OCI-LY7 (cell line): ENCODE data around the gene EVX2. TPM values are rescaled to one million over a fixed set of nuclear protein-coding genes. Genes with fewer than 3 reads are reported as not detected.

Experiments
- BruUV-seq: library from RNA; stranded (reverse); fragments of 400-500 nt; replicated peaks from 2 replicates; lab custom pipeline; 2021; lab: Mats Ljungman, UMichigan
- CTCF ChIA-PET: fragments of 300-600 bp; sonication (Branson Sonifier 250); formaldehyde crosslinking; loops from one replicate; lab custom pipeline; 2022; ENCODE audit warnings: antibody characterized with exemption; ENCODE audit not compliant: unreplicated experiment; lab: Charles Lee
- POLR2A ChIA-PET: fragments of 300-600 bp; sonication (Branson Sonifier 250); formaldehyde crosslinking; loops from one replicate; lab custom pipeline; 2022; ENCODE audit warnings: antibody characterized with exemption; lab: Charles Lee
- DNase-seq: peaks from one replicate; pipeline ENCODE4 v3.0.0-alpha.2; 2015; ENCODE audit warnings: low spot score
- H2AFZ ChIP-seq: fragments of 200-600 bp; sonication (generic), shearing (Covaris generic); 2 replicates; pipeline ENCODE4 v1.6.1; 2014; ENCODE audit warnings: mild to moderate bottlenecking, antibody characterized with exemption, low read length, moderate library complexity
- H3K27ac ChIP-seq: fragments of 200-600 bp; sonication (generic); 2 replicates; pipeline ENCODE4 v1.5.1; 2014; ENCODE audit warnings: mixed run types, low read depth, mild to moderate bottlenecking, moderate library complexity, low read length, inconsistent platforms; ENCODE audit not compliant: poor library complexity, severe bottlenecking
- H3K36me3 ChIP-seq: fragments of 200-600 bp; sonication (generic); 2 replicates; pipeline ENCODE4 v1.6.1; 2014; ENCODE audit warnings: mild to moderate bottlenecking, antibody characterized with exemption, low read length, moderate library complexity, mixed read lengths; ENCODE audit not compliant: insufficient read depth
- H3K4me1 ChIP-seq: fragments of 200-600 bp; sonication (generic); 2 replicates; pipeline ENCODE4 v1.5.1; 2014; ENCODE audit warnings: mild to moderate bottlenecking, low read length; ENCODE audit not compliant: insufficient read depth, poor library complexity, severe bottlenecking
- H3K4me2 ChIP-seq: fragments of 200-600 bp; sonication (generic); 2 replicates; pipeline ENCODE4 v1.6.1; 2014; ENCODE audit warnings: mild to moderate bottlenecking, low read length
- H3K4me3 ChIP-seq: fragments of 200-600 bp; sonication (generic); 2 replicates; pipeline ENCODE4 v1.5.1; 2014; ENCODE audit warnings: mild to moderate bottlenecking, low read depth, low read length; ENCODE audit not compliant: poor library complexity, severe bottlenecking
- H3K79me2 ChIP-seq: fragments of 200-600 bp; sonication (generic); 2 replicates; pipeline ENCODE4 v1.6.1; 2016; ENCODE audit warnings: low read depth, mild to moderate bottlenecking, low read length, moderate library complexity, mixed read lengths; ENCODE audit not compliant: insufficient read depth
- H3K9me2 ChIP-seq: fragments of 200-600 bp; sonication (generic); 2 replicates; pipeline ENCODE4 v1.6.1; 2016; ENCODE audit warnings: mild to moderate bottlenecking, low read length, mixed read lengths; ENCODE audit not compliant: insufficient read depth
- H3K9me3 ChIP-seq: fragments of 200-600 bp; sonication (generic); 2 replicates; pipeline ENCODE4 v1.6.1; 2014; ENCODE audit warnings: mild to moderate bottlenecking, mixed run types, low read length, mixed read lengths
- H4K20me1 ChIP-seq: fragments of 200-600 bp; sonication (generic); 2 replicates; pipeline ENCODE4 v1.6.1; 2014; ENCODE audit warnings: mild to moderate bottlenecking, antibody characterized with exemption, low read length, moderate library complexity, mixed read lengths; ENCODE audit not compliant: insufficient read depth
- EZH2phosphoT487 ChIP-seq: fragments of 200-600 bp; sonication (generic); IDR thresholded peaks from 2 replicates; pipeline ENCODE4 v1.6.1; 2018; ENCODE audit warnings: low read depth, borderline replicate concordance, mild to moderate bottlenecking, mixed run types, antibody characterized with exemption, low read length, moderate library complexity, mixed read lengths
- intact Hi-C: fragments of 100-400 bp; cut with micrococcal nuclease; formaldehyde crosslinking; loops from one replicate; pipeline ENCODE4 v1.10.0; 2022; ENCODE audit not compliant: unreplicated experiment
- total RNA-seq, 2 experiments: library from RNA; depleted of rRNA in 1 of 2; stranded (reverse); fragments of >200 nt in 1 of 2; shearing (Covaris generic) in 1 of 2; gene quantifications; 2 replicates each; pipeline ENCODE4 v1.2.3, GENCODE V29; 2014 to 2022
- TF ChIP-seq, protein P1 (sequence below): fragments of 200-600 bp; sonication (generic); conservative IDR thresholded peaks from 2 replicates; pipeline ENCODE4 v1.5.1; 2014; ENCODE audit warnings: mild to moderate bottlenecking, antibody characterized with exemption, low read length, moderate library complexity, mixed read lengths

The EVX2 gene
- total RNA-seq, 2 experiments from 2014 or later: not detected

DNA sequence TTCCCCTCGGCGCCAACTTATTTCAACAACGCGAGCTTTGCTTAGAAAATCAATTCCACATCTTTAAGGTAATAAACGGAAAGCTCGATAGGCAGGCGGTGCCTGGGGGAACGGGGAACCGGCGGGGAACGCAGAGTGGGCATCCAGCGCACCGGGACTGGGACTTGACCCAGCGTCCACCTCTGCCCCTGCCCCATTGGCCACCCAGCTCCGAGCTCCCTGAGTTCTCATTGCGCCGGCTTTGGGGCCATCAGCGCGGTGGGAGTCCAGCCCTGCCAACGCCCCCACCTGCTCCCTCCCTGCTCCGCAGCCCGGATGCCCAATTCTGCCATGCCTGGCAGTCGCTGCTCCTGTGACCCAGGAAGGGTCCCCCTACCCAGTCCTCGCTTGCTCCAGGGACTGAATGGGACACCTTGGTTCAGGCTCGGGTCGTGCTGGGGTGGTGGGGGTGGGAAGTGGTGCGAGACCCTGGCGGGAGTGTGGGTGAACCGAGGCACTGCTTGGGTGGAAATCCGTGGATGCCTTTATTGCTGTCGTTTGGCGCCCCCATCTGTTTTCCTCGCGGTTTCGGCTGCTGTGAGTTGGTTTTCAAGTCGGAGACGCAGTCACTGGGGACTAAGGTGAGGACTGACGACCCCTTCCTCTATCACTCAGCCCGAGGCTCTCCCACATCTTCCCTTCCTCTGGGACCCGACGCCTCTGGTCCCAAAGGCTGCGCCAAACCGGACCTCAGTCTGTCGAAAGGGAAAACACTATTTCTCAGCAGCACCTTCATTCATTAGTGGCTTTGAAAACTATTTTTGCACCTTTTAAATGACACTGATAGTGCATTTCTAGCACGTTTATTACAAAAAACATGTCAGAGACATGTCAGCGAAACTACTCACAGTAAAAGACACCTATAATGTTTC lies 2.4 kb upstream of the EVX2 start:
- Histone ChIP-seq H2AFZ (no peak overlapping the region), H3K4me1 (no peaks in the 10 kb centered on the region), H3K36me3 (no peaks in the 10 kb centered on the region), H3K9me2 (no peaks in the 10 kb centered on the region), H3K27ac (no peak overlapping the region), H3K4me3 (no peak overlapping the region), H3K4me2 (no peak overlapping the region), H3K9me3 (no peaks in the 10 kb centered on the region), H3K79me2 (no peaks in the 10 kb centered on the region), H4K20me1 (no peaks in the 10 kb centered on the region)
- DNase-seq: no peak
- ChIA-PET POLR2A (no interaction called here), CTCF (interaction anchor here (0.6 to 0.9 kb wide), 2 partner anchors 12 to 1590 kb away, joined by 3 read pairs; no protein-coding TSS in a partner anchor)
- BruUV-seq: no TSS peak
- no peak for TF ChIP-seq EZH2phosphoT487
- TF ChIP-seq, protein P1, sequence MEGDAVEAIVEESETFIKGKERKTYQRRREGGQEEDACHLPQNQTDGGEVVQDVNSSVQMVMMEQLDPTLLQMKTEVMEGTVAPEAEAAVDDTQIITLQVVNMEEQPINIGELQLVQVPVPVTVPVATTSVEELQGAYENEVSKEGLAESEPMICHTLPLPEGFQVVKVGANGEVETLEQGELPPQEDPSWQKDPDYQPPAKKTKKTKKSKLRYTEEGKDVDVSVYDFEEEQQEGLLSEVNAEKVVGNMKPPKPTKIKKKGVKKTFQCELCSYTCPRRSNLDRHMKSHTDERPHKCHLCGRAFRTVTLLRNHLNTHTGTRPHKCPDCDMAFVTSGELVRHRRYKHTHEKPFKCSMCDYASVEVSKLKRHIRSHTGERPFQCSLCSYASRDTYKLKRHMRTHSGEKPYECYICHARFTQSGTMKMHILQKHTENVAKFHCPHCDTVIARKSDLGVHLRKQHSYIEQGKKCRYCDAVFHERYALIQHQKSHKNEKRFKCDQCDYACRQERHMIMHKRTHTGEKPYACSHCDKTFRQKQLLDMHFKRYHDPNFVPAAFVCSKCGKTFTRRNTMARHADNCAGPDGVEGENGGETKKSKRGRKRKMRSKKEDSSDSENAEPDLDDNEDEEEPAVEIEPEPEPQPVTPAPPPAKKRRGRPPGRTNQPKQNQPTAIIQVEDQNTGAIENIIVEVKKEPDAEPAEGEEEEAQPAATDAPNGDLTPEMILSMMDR: peak; percentile 45; the same call in 1 of the 2 replicates
- intact Hi-C loops: no loop called here

DNA sequence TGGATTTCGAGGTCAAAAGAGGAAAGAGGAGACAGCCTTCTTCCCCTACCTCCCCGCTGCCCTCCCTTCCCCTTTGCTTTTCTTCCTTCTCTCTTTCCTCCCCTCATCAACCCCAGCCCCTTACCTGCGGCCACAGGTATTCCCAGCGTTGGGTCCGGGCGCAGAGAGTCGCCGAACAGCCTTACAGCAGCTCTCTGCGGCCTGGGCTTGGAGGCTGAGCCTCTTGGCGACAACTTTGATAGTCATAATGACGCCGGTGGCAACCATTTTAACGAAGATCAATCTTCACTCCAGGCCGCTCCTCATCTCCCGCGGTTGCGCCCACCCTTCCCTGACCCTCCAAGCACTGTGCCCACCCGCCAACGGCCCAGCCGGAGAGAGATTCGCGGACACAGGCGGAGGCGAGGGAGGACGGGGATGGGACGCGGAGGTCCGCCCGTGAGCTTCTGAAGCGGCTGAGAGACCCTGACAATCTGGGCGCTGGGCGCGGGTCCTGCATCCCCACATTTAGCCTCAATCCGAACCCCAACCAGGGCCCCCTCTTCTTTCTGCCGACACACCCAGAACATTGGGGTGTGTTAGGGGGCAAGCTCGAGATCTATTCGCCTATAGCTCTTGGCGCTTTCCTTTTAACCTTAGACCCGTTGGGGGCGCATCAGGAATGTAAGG lies 1.5 kb upstream of the EVX2 start:
- Histone ChIP-seq H3K27ac (no peak overlapping the region), H3K79me2 (no peaks in the 10 kb centered on the region), H3K4me1 (no peaks in the 10 kb centered on the region), H3K36me3 (no peaks in the 10 kb centered on the region), H3K4me2 (no peak overlapping the region), H2AFZ (no peak overlapping the region), H3K9me2 (no peaks in the 10 kb centered on the region), H3K9me3 (no peaks in the 10 kb centered on the region), H4K20me1 (no peaks in the 10 kb centered on the region), H3K4me3 (no peak overlapping the region)
- DNase-seq: no peak
- ChIA-PET CTCF (interaction anchor here (0.9 kb wide), 1 partner anchor 11 kb away, joined by 3 read pairs; no protein-coding TSS in a partner anchor), POLR2A (no interaction called here)
- no TSS peak for BruUV-seq
- intact Hi-C loops: no loop called here
- TF ChIP-seq, protein P1: no peak
- no peak for TF ChIP-seq EZH2phosphoT487
